ENCODE data around the gene MRPL40.

- TF ChIP-seq CTCF (IDR thresholded peaks at IDR 0.05): no peak
- TF ChIP-seq POLR2A (IDR thresholded peaks at IDR 0.05): no peak
- no peak for TF ChIP-seq POLR2AphosphoS5 (IDR thresholded peaks at IDR 0.05)
These were observed 33.7 kb upstream of the MRPL40 start for GRCh38 chr22:19398652-19399051.

Data from prostate gland (tissue), 2 donors.